Loucy (cell line): Measurements from ENCODE around the gene ARHGEF26.

Experiments
- EZH2phosphoT487 ChIP-seq: fragments of 200-600 bp; IDR thresholded peaks from 2 replicates; pipeline ENCODE4 v1.6.1; 2018; ENCODE audit warnings: antibody characterized with exemption, mild to moderate bottlenecking, moderate library complexity, borderline replicate concordance
- TF ChIP-seq, protein P1 (sequence below): fragments of 200-600 bp; sonication (generic); conservative IDR thresholded peaks from 2 replicates; pipeline ENCODE4 v1.5.1; 2014; ENCODE audit warnings: mild to moderate bottlenecking, antibody characterized with exemption, low read length

DNA sequence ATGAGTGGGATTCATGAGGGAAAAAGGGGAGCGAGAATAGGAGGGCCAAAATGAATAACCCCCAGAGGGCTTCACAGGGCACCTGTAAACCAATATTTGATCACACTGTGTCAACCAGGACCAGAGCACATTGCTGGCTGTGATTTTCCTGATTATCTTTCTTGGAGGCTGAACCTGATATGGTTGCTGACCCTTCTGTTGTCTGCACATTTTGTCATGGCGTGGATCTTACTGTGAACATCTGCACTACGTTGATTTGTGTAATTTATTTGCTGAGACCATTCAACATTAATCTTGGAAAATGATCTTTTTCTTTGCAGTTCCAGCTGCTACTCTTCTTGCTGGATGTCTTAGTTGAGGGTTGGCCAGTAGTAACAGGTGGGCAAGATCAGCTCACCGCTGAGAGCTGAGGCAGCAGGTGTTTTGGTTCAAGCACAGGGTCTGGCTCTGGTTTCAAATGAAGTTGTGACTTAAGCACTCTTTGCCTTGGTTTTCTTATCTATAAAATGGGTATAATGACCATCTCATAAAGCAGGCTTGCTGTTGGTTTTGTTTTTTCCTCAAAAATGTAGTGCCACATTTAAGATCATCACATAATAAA, 61.2 kb downstream of the ARHGEF26 start:
- TF ChIP-seq, protein P1, sequence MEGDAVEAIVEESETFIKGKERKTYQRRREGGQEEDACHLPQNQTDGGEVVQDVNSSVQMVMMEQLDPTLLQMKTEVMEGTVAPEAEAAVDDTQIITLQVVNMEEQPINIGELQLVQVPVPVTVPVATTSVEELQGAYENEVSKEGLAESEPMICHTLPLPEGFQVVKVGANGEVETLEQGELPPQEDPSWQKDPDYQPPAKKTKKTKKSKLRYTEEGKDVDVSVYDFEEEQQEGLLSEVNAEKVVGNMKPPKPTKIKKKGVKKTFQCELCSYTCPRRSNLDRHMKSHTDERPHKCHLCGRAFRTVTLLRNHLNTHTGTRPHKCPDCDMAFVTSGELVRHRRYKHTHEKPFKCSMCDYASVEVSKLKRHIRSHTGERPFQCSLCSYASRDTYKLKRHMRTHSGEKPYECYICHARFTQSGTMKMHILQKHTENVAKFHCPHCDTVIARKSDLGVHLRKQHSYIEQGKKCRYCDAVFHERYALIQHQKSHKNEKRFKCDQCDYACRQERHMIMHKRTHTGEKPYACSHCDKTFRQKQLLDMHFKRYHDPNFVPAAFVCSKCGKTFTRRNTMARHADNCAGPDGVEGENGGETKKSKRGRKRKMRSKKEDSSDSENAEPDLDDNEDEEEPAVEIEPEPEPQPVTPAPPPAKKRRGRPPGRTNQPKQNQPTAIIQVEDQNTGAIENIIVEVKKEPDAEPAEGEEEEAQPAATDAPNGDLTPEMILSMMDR: no peak
- TF ChIP-seq EZH2phosphoT487: no peak
